ENCODE measurements around the gene VEGFD.

VEGFD gene

DNA sequence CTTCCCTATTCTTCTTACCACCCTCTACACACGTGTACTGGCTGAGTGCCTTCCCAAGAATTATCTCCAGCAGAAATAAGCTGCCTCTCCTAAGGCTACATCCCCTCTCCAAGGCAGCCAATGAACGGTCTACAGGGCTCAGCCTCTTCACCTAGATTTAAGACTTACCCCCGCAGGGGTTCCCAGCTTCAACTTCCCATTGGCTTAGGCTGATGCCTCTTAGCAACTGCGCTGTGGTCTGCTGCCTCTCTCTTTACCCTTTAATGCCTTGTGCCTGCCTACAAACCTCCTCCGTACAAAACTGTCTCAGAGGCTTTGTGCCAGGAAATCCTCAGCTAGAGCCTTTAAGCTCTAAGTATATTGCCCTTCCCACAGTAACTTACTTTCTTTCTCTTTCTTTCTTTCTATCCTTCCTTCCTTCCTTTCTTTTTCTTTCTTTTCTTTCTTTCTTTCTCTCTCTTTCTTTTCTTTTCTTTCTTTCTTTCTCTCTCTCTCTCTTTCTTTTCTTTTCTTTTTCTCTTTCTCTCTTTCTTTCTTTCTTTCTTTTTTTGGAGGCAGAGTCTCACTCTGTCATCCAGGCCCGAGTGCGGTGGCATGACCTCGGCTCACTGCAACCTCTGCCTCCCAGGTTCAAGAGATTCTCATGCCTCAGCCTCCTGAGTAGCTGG is 33.8 kb downstream of the VEGFD start:
- no peak for DNase-seq
- TF ChIP-seq, protein P1, sequence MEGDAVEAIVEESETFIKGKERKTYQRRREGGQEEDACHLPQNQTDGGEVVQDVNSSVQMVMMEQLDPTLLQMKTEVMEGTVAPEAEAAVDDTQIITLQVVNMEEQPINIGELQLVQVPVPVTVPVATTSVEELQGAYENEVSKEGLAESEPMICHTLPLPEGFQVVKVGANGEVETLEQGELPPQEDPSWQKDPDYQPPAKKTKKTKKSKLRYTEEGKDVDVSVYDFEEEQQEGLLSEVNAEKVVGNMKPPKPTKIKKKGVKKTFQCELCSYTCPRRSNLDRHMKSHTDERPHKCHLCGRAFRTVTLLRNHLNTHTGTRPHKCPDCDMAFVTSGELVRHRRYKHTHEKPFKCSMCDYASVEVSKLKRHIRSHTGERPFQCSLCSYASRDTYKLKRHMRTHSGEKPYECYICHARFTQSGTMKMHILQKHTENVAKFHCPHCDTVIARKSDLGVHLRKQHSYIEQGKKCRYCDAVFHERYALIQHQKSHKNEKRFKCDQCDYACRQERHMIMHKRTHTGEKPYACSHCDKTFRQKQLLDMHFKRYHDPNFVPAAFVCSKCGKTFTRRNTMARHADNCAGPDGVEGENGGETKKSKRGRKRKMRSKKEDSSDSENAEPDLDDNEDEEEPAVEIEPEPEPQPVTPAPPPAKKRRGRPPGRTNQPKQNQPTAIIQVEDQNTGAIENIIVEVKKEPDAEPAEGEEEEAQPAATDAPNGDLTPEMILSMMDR (IDR thresholded peaks at IDR 0.05; ENCODE audit: low read depth, low read length) = no peak

DNA sequence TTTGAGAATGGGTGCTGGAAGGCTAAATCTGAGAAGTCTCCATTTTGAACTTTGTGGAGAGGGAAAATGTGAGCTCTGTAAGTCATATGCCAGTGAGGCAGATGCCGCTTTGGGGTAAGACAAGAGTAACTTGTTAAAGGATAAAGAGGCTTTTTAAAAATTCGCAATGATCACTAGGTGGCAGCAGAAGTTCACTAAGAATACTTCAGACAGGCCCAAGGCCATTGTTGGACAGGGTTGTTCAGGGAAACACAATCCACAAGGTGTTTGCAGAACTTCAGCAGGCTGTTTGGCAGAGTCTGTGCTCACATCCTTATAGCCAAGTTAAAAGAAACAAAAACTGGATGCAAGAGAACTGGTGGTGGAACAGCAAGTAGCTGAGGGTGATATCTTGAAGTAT is 35.2 kb downstream of the VEGFD start:
- H3K4me1 ChIP-seq = peaks cover 6% of the 10 kb centered on the region; the same call in 1 of the 2 replicates
- H3K27me3 ChIP-seq = no peaks in the 10 kb centered on the region
- no peak overlapping the region for H3K4me3 ChIP-seq (ENCODE audit: low read depth, low read length)
- DNase-seq = peak; percentile 46
- TF ChIP-seq, protein P1 (IDR thresholded peaks at IDR 0.05; ENCODE audit: low read depth, low read length) = peak; percentile 55
- no peaks in the 10 kb centered on the region for H3K36me3 ChIP-seq
- no peaks in the 10 kb centered on the region for H3K9me3 ChIP-seq

More for the DNA sequence above, 33.8 kb downstream of the VEGFD start:
- Histone ChIP-seq H3K4me3 (ENCODE audit: low read depth, low read length) (no peak overlapping the region), H3K9me3 (no peaks in the 10 kb centered on the region), H3K27me3 (no peaks in the 10 kb centered on the region), H3K36me3 (no peaks in the 10 kb centered on the region), H3K4me1 (peaks cover 6% of the 10 kb centered on the region; the same call in 1 of the 2 replicates)

DNA sequence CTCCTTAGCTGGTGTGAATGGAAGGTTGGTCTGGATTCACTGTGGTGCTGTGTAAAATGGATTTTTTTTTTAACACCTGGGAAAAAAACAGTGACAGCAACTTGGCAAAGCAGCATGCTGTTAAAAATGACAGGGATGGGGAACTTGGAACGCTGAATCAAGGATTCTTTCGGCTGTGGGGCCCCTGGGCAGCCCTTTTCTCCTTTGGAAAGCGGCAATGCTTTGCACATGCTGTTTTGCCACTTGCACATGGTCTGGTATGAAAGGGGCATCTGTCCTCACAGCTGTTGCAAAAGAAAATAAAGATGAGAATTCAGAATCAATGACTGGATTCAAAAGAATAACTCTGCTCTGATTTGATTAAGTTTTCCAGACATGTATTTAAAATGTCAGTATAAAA is 38.2 kb downstream of the VEGFD start:
- peaks cover 6% of the 10 kb centered on the region; the same call in 1 of the 2 replicates for H3K4me1 ChIP-seq
- DNase-seq = no peak
- TF ChIP-seq, protein P1 (IDR thresholded peaks at IDR 0.05; ENCODE audit: low read depth, low read length) = no peak
- H3K36me3 ChIP-seq = no peaks in the 10 kb centered on the region
- H3K4me3 ChIP-seq (ENCODE audit: low read depth, low read length) = no peak overlapping the region
- H3K27me3 ChIP-seq = no peaks in the 10 kb centered on the region
- no peaks in the 10 kb centered on the region for H3K9me3 ChIP-seq

DNA sequence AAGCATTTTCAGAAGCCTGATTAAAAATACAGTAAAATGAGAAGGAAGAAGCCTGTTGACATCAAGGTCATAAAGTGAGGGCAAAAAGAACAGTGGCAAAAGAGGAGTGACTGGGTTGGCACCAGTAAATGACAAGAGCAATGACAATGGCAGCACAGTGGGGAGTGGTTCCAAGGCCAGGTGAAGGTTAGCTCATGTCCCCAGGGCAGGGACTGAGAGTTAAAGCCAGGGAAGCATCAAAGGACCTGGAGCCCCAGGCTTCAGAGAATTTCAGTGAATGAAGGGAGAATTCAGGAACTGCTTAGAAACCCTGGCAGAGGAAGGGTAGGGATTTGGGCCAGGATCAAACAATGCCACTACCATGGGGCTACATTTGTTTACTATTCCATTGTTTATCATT is 40.1 kb downstream of the VEGFD start:
- Histone ChIP-seq H3K4me1 (no peaks in the 10 kb centered on the region; the same call in 1 of the 2 replicates), H3K4me3 (ENCODE audit: low read depth, low read length) (no peak overlapping the region), H3K27me3 (no peaks in the 10 kb centered on the region), H3K36me3 (no peaks in the 10 kb centered on the region), H3K9me3 (no peaks in the 10 kb centered on the region)
- TF ChIP-seq, protein P1 (IDR thresholded peaks at IDR 0.05; ENCODE audit: low read depth, low read length) = no peak
- no peak for DNase-seq

DNA sequence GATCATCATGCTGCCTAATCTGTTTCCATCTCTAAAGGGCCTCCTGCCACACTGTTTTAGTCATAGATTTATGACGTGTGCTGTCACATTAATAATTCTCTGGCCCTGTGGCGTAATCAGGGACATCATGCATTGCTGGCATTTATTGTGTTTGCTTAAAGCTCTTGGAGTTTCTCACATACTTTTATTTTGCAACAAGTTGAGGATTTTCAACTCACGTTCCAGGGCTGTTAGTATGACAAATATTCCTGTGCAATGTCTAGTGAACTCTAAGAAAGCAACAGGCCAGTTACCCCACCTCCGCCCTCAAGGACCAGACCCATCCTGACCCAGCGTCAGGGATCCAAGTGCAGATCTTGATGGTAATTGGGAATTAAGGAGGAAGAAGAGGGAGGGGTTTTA is 41.1 kb downstream of the VEGFD start:
- no peak for DNase-seq
- Histone ChIP-seq H3K36me3 (no peaks in the 10 kb centered on the region), H3K4me3 (ENCODE audit: low read depth, low read length) (no peak overlapping the region), H3K9me3 (no peaks in the 10 kb centered on the region), H3K27me3 (no peaks in the 10 kb centered on the region), H3K4me1 (no peaks in the 10 kb centered on the region)
- TF ChIP-seq, protein P1 (IDR thresholded peaks at IDR 0.05; ENCODE audit: low read depth, low read length) = no peak

DNA sequence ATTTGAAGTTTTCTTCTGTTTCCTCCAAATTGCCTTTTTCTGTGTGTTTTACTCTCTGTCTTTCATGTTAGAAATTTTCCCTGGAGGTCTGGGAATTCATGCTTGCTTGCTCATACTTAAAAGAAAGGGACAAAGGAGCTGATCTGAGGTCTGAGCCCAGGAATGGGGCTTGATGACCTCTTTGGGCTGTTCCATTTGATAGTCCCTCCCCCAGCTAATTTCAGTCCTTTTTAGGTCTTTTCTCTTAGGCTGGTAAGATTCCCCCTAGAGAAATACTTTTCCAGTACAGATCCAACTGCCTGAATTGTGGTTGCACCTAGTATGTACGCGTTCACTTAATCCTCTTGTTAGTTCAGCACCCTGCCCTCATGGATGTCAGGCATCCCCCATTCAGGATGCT is 43.3 kb downstream of the VEGFD start:
- Histone ChIP-seq H3K9me3 (no peaks in the 10 kb centered on the region), H3K4me1 (no peaks in the 10 kb centered on the region), H3K27me3 (no peaks in the 10 kb centered on the region), H3K36me3 (no peaks in the 10 kb centered on the region), H3K4me3 (ENCODE audit: low read depth, low read length) (no peak overlapping the region)
- no peak for DNase-seq
- TF ChIP-seq, protein P1 (IDR thresholded peaks at IDR 0.05; ENCODE audit: low read depth, low read length) = no peak
